ENCODE measurements around the gene USP7.

- TF ChIP-seq, protein P1, sequence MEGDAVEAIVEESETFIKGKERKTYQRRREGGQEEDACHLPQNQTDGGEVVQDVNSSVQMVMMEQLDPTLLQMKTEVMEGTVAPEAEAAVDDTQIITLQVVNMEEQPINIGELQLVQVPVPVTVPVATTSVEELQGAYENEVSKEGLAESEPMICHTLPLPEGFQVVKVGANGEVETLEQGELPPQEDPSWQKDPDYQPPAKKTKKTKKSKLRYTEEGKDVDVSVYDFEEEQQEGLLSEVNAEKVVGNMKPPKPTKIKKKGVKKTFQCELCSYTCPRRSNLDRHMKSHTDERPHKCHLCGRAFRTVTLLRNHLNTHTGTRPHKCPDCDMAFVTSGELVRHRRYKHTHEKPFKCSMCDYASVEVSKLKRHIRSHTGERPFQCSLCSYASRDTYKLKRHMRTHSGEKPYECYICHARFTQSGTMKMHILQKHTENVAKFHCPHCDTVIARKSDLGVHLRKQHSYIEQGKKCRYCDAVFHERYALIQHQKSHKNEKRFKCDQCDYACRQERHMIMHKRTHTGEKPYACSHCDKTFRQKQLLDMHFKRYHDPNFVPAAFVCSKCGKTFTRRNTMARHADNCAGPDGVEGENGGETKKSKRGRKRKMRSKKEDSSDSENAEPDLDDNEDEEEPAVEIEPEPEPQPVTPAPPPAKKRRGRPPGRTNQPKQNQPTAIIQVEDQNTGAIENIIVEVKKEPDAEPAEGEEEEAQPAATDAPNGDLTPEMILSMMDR (IDR thresholded peaks at IDR 0.05; ENCODE audit: low read depth, low read length, missing input control) = no peak
- TF ChIP-seq YY1 (IDR thresholded peaks at IDR 0.05) = no peak
- TF ChIP-seq, protein P2, sequence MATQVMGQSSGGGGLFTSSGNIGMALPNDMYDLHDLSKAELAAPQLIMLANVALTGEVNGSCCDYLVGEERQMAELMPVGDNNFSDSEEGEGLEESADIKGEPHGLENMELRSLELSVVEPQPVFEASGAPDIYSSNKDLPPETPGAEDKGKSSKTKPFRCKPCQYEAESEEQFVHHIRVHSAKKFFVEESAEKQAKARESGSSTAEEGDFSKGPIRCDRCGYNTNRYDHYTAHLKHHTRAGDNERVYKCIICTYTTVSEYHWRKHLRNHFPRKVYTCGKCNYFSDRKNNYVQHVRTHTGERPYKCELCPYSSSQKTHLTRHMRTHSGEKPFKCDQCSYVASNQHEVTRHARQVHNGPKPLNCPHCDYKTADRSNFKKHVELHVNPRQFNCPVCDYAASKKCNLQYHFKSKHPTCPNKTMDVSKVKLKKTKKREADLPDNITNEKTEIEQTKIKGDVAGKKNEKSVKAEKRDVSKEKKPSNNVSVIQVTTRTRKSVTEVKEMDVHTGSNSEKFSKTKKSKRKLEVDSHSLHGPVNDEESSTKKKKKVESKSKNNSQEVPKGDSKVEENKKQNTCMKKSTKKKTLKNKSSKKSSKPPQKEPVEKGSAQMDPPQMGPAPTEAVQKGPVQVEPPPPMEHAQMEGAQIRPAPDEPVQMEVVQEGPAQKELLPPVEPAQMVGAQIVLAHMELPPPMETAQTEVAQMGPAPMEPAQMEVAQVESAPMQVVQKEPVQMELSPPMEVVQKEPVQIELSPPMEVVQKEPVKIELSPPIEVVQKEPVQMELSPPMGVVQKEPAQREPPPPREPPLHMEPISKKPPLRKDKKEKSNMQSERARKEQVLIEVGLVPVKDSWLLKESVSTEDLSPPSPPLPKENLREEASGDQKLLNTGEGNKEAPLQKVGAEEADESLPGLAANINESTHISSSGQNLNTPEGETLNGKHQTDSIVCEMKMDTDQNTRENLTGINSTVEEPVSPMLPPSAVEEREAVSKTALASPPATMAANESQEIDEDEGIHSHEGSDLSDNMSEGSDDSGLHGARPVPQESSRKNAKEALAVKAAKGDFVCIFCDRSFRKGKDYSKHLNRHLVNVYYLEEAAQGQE (IDR thresholded peaks at IDR 0.05) = no peak
- no peak for TF ChIP-seq JUND (IDR thresholded peaks at IDR 0.05)
- no peak for TF ChIP-seq NR2F2 (IDR thresholded peaks at IDR 0.05)
- no peak for TF ChIP-seq RXRA (IDR thresholded peaks at IDR 0.05)
- no peak for TF ChIP-seq EGR1 (IDR thresholded peaks at IDR 0.05; ENCODE audit: low read depth in 2 of 2)
Observed at GRCh38 chr16:8862309-8863130, 101.2 kb downstream of the USP7 start.
